ENCODE results near the gene PARS2. TPM values are rescaled to one million over a fixed set of nuclear protein-coding genes. Genes with fewer than 3 reads are reported as not detected.

PARS2 gene
- total RNA-seq, 1 experiment from 2014 or later: 10.2 TPM

- Histone ChIP-seq H3K79me1 (ENCODE audit: insufficient read depth, low read depth, low read length, poor library complexity, severe bottlenecking) (no peaks in the 10 kb centered on the region), H3K9me3 (ENCODE audit: control insufficient read depth, low read depth, low read length) (no peaks in the 10 kb centered on the region), H3K27ac (ENCODE audit: insufficient read length, low read depth, low read length) (no peak overlapping the region), H3K9ac (ENCODE audit: extremely low read depth, insufficient read length, low read length) (no peak overlapping the region), H4K20me1 (ENCODE audit: control insufficient read depth, insufficient read depth, insufficient read length) (no peaks in the 10 kb centered on the region), H3K23ac (ENCODE audit: insufficient read length, low read depth, low read length) (no peak overlapping the region), H3K18ac (ENCODE audit: insufficient read length, low read depth, low read length) (no peak overlapping the region), H2BK20ac (ENCODE audit: low read depth, low read length, poor library complexity, severe bottlenecking) (no peak overlapping the region), H4K8ac (replicated peaks; ENCODE audit: insufficient read length, low read depth, low read length) (no peak overlapping the region), H3K4me1 (ENCODE audit: insufficient read depth, low read length) (peaks cover 6% of the 10 kb centered on the region; the same call in 1 of the 2 replicates), H3K27me3 (ENCODE audit: insufficient read depth, low read length) (no peaks in the 10 kb centered on the region), H2BK120ac (ENCODE audit: low read depth, low read length, poor library complexity, severe bottlenecking) (no peak overlapping the region), H2BK5ac (ENCODE audit: insufficient read length, low read length) (no peak overlapping the region), H2BK12ac (ENCODE audit: insufficient read length, low read depth, low read length) (no peak overlapping the region), H2AK5ac (ENCODE audit: insufficient read length, low read length) (no peak overlapping the region), H2BK15ac (ENCODE audit: low read depth, low read length) (no peak overlapping the region), H3K79me2 (ENCODE audit: insufficient read depth, low read length) (no peaks in the 10 kb centered on the region), H4K91ac (ENCODE audit: insufficient read length, low read depth, low read length) (no peak overlapping the region), H2AFZ (ENCODE audit: low read length) (no peak overlapping the region), H3K23me2 (ENCODE audit: insufficient read length, low read depth, low read length, poor library complexity, severe bottlenecking) (no peaks in the 10 kb centered on the region), H3T11ph (ENCODE audit: low read length) (no peak overlapping the region), H3K14ac (ENCODE audit: insufficient read depth, low read length) (no peak overlapping the region), H3K4ac (ENCODE audit: low read depth, low read length) (no peak overlapping the region), H3K56ac (ENCODE audit: insufficient read length, low read depth, low read length) (no peak overlapping the region), H4K5ac (ENCODE audit: insufficient read length, low read depth, low read length) (no peak overlapping the region), H3K4me2 (ENCODE audit: insufficient read depth, insufficient read length, low read length) (no peak overlapping the region)
- peak; percentile 83 for DNase-seq
- H3K4me3 Mint-ChIP-seq: no peak overlapping the region
- no peak overlapping the region for H3K27ac Mint-ChIP-seq
- peaks cover 27% of the 10 kb centered on the region for H3K27me3 Mint-ChIP-seq (ENCODE audit: low read depth)
- WGBS (ENCODE audit: extremely low coverage, insufficient read length, low lambda C conversion rate): no CpG with 5 or more reads among the region's 13 CpGs
- peak; percentile 93 for TF ChIP-seq CTCF (conservative IDR thresholded peaks at IDR 0.05)
- no peaks in the 10 kb centered on the region for H3K36me3 Mint-ChIP-seq (ENCODE audit: insufficient read depth in 1 of 3, low read depth in 3 of 3)
- H3K4me1 Mint-ChIP-seq: peaks cover 41 to 42% of the 10 kb centered on the region in 2 experiments
- no peaks in the 10 kb centered on the region for H3K9me3 Mint-ChIP-seq
Observed at GRCh38 chr1:54810153-54810942, 46.0 kb upstream of the PARS2 start.
